Measurements from ENCODE around the gene FIBCD1.

Gene FIBCD1

DNA sequence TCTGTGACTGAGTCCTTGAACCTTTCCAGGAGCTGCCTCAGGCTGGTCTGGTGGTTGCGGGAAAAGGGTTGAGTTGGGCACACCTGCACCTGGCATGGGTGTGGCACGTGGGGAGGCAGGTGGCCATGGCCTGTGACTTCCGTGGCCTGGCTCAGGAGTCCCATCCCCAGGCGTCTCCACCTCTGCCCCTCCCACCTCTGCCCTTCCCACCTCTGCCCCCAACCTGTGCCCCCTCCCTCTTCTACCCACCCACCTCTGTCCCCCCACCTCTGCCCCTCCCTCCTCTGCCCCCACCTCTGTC, 40.5 kb downstream of the FIBCD1 start:
- H3K27me3 ChIP-seq (ENCODE audit: insufficient read depth, low read depth) = peaks cover 74% of the 10 kb centered on the region
- no peak overlapping the region for H3K4me3 ChIP-seq (IDR thresholded peaks at IDR 0.05; ENCODE audit: insufficient read depth, low read depth, low read length)
- no peaks in the 10 kb centered on the region for H4K20me1 ChIP-seq (ENCODE audit: insufficient read depth)
- no peaks in the 10 kb centered on the region for H3K4me1 ChIP-seq (ENCODE audit: low read depth, poor library complexity, severe bottlenecking)
- no peaks in the 10 kb centered on the region for H3K36me3 ChIP-seq (ENCODE audit: insufficient read depth)
- no peak overlapping the region for H3K9ac ChIP-seq
- H2AFZ ChIP-seq (ENCODE audit: low read depth) = no peak overlapping the region
- H3K27ac ChIP-seq = no peak overlapping the region
- TF ChIP-seq, protein P1, sequence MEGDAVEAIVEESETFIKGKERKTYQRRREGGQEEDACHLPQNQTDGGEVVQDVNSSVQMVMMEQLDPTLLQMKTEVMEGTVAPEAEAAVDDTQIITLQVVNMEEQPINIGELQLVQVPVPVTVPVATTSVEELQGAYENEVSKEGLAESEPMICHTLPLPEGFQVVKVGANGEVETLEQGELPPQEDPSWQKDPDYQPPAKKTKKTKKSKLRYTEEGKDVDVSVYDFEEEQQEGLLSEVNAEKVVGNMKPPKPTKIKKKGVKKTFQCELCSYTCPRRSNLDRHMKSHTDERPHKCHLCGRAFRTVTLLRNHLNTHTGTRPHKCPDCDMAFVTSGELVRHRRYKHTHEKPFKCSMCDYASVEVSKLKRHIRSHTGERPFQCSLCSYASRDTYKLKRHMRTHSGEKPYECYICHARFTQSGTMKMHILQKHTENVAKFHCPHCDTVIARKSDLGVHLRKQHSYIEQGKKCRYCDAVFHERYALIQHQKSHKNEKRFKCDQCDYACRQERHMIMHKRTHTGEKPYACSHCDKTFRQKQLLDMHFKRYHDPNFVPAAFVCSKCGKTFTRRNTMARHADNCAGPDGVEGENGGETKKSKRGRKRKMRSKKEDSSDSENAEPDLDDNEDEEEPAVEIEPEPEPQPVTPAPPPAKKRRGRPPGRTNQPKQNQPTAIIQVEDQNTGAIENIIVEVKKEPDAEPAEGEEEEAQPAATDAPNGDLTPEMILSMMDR (conservative IDR thresholded peaks at IDR 0.05; ENCODE audit: low read depth, low read length) = no peak
- no peak overlapping the region for H3K4me2 ChIP-seq
- H3K79me2 ChIP-seq (ENCODE audit: insufficient read depth, low read depth) = no peaks in the 10 kb centered on the region

DNA sequence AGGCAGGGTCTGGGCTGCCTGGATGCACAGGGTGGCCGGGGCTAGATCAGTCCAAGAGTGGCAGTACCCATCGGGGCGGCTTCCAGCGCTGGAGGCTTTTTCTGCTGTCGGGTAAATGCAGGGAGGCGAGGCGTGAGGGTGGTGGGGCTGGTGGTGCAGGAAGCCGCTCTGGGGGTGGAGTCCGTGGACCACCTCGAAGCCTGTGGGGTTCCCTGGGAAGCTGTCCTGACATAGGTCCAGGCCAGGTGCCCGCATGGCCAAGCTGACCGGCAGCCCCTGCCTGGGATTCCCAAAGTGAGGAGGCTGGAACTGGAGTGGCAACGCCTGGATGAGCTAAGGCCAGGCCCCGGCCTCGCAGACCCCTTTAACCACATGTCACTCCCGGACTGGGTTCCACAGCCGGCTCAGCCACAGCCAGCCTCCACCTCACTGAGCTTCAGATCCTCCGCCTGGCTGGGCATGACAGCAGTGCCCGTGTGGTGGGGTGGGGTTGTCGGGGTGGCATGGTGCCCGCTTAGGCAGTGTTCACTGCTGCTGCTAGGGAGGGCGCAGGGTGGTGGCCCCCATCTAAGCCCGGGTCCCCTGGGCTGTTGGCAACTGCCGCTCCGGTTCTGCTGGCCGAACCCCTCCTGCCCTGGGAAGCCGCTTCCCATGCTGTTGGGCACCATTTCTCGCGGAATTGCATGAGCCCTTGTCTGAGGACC, 41.0 kb downstream of the FIBCD1 start:
- H4K20me1 ChIP-seq (ENCODE audit: insufficient read depth) = no peaks in the 10 kb centered on the region
- H3K4me2 ChIP-seq = no peak overlapping the region
- H3K36me3 ChIP-seq (ENCODE audit: insufficient read depth) = no peaks in the 10 kb centered on the region
- H2AFZ ChIP-seq (ENCODE audit: low read depth) = no peak overlapping the region
- H3K79me2 ChIP-seq (ENCODE audit: insufficient read depth, low read depth) = no peaks in the 10 kb centered on the region
- no peak overlapping the region for H3K9ac ChIP-seq
- H3K27ac ChIP-seq = no peak overlapping the region
- peaks cover 71% of the 10 kb centered on the region for H3K27me3 ChIP-seq (ENCODE audit: insufficient read depth, low read depth)
- no peaks in the 10 kb centered on the region for H3K4me1 ChIP-seq (ENCODE audit: low read depth, poor library complexity, severe bottlenecking)
- TF ChIP-seq, protein P1 (conservative IDR thresholded peaks at IDR 0.05; ENCODE audit: low read depth, low read length) = no peak
- no peak overlapping the region for H3K4me3 ChIP-seq (IDR thresholded peaks at IDR 0.05; ENCODE audit: insufficient read depth, low read depth, low read length)

DNA sequence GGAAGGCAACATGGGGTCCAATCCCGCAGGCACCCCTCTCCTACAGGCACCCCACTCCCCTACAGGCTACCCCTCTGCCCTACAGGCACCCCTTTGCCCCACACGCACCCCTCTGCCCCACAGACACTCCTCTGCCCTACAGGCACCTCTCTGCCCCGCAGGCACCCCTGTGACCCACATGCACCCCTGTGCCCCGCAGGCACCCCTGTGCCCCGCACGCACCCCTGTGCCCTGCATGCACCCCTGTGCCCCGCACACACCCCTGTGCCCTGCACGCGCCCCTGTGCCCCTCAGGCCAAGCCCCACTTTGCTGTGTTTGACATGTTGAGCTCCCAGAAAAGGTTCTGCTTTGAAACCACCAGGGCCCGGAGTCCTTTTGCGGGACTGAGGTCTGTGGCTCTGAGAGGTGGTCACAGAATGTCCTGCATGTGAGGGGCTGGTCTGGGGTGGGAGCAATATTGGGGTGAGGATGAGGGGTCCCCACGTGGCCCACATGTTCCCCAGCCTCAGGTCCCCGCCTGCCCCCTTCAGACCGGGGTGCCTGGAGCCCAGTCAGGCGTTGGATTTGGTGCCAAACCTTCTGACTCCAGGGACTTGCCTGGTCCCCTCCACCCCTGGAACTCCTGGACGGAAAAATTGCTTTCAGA, 41.8 kb downstream of the FIBCD1 start:
- H2AFZ ChIP-seq (ENCODE audit: low read depth) = no peak overlapping the region
- H3K27ac ChIP-seq = no peak overlapping the region
- H3K9ac ChIP-seq = no peak overlapping the region
- H3K4me2 ChIP-seq = no peak overlapping the region
- no peaks in the 10 kb centered on the region for H3K4me1 ChIP-seq (ENCODE audit: low read depth, poor library complexity, severe bottlenecking)
- H4K20me1 ChIP-seq (ENCODE audit: insufficient read depth) = no peaks in the 10 kb centered on the region
- no peaks in the 10 kb centered on the region for H3K79me2 ChIP-seq (ENCODE audit: insufficient read depth, low read depth)
- H3K27me3 ChIP-seq (ENCODE audit: insufficient read depth, low read depth) = peaks cover 63% of the 10 kb centered on the region
- no peak overlapping the region for H3K4me3 ChIP-seq (IDR thresholded peaks at IDR 0.05; ENCODE audit: insufficient read depth, low read depth, low read length)
- no peaks in the 10 kb centered on the region for H3K36me3 ChIP-seq (ENCODE audit: insufficient read depth)
- TF ChIP-seq, protein P1 (conservative IDR thresholded peaks at IDR 0.05; ENCODE audit: low read depth, low read length) = no peak

DNA sequence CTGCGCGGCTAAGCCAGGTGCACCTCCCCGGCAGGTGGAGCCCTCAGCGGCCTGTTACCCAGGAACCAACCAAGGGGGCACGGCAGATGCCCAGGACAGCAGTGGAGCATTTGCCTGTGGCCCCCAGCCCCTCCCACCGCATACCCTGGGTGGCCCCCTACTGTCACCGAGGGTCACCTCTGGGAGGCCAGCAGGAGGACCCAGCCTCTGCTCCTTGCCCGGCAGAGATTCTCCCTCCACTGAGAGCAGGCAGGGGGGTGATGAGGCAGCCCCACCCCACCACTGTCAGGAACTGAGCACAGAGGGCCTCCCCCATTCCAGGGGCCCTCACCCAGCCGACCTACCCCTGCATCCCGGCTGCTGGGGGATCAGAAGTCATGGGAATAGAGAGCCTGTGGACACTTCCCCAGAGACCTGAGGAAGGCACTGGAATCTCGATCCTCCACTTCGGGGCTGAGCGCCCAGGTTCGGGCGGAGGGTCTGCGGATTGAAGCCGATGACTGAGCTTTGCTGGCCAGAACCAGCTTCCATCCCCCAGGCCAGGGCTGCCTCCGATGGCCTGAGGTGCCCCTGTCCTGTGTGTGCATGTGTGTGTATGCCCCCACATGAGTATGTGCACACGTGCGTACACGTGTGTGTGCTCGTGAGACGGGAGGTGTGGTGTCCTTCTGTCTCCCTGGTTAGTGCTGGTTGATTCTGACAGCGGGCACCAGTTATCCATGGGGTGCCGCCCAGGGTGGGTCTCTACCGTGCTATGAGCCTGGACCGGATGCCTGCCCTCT, 42.6 kb downstream of the FIBCD1 start, which contains the start of gene QRFP:
QRFP (minus strand) TSS at position 580 of the 782 bp plus-strand sequence. CDS start 2,974 bp downstream, outside the sequence.
- Histone ChIP-seq H3K27me3 (ENCODE audit: insufficient read depth, low read depth) (peaks cover 55% of the 10 kb centered on the region), H3K4me2 (no peak within 1 kb of the TSS), H2AFZ (ENCODE audit: low read depth) (no peak within 1 kb of the TSS), H3K4me1 (ENCODE audit: low read depth, poor library complexity, severe bottlenecking) (no peaks in the 10 kb centered on the region), H3K4me3 (IDR thresholded peaks at IDR 0.05; ENCODE audit: insufficient read depth, low read depth, low read length) (no peak within 1 kb of the TSS), H3K27ac (no peak within 1 kb of the TSS), H4K20me1 (ENCODE audit: insufficient read depth) (no peaks in the 10 kb centered on the region), H3K9ac (no peak within 1 kb of the TSS), H3K79me2 (ENCODE audit: insufficient read depth, low read depth) (no peaks in the 10 kb centered on the region), H3K36me3 (ENCODE audit: insufficient read depth) (no peaks in the 10 kb centered on the region)
- TF ChIP-seq, protein P1 (conservative IDR thresholded peaks at IDR 0.05; ENCODE audit: low read depth, low read length) = no peak
